ENCODE data around the gene VAX1. TPM values are rescaled to one million over a fixed set of nuclear protein-coding genes. Genes with fewer than 3 reads are reported as not detected.

Gene VAX1
- total and polyA plus RNA-seq, 9 of the 15 experiments (the other 6 are each of a cell fraction or from before 2014, with no cell fraction given): not detected

DNA sequence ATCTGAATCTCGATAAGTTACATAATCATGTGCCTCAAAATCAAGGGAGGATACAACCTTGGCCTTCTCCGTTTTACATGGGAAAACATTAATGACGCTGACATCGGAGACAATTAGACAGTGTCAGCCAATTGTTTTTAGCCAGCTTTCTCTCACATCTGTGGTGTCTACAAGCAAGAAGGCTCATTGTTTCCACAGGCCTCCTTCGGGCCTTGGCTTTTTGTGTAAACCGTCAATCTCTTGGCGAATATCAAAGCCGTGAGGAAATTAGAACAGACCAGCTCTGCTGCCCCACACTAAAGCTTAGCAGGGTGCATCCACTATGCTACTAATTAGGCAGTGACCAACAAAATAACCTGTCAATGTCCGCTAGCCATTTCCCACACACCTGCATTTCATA lies 43.2 kb downstream of the VAX1 start:
- no peaks in the 10 kb centered on the region; a peak in 1 of 5 replicates for H3K27me3 ChIP-seq (ENCODE audit: control insufficient read depth in 2 of 2, insufficient read depth in 2 of 2, low read length in 2 of 2)
- H3K27ac ChIP-seq (ENCODE audit: extremely low read depth, low read depth, low read length): no peak overlapping the region
- no peaks in the 10 kb centered on the region for H3K4me1 ChIP-seq (replicated peaks in 1 of 2; ENCODE audit: control insufficient read depth in 2 of 2, insufficient read depth in 2 of 2, low read length in 2 of 2)
- no peaks in the 10 kb centered on the region for H4K20me1 ChIP-seq (replicated peaks; ENCODE audit: control insufficient read depth, insufficient read depth, low read length)
- FAIRE-seq (no peak), ATAC-seq (no peak), DNase-seq (ENCODE audit: extremely low read depth in 1 of 4, low spot score in 3 of 4) (no peak)
- H3K9ac ChIP-seq (ENCODE audit: insufficient read depth in 1 of 2, low read depth in 2 of 2, low read length in 2 of 2): no peak overlapping the region
- no peak overlapping the region for H3K4me2 ChIP-seq (ENCODE audit: insufficient read depth, low read length)
- H3K9me3 ChIP-seq (replicated peaks; ENCODE audit: control insufficient read depth, insufficient read depth, low read depth, low read length): no peaks in the 10 kb centered on the region
- POLR2A ChIA-PET: interaction anchor here (0.9 kb wide), 1 partner anchor 90 kb away, joined by 3 read pairs; the partner anchor contains the start of gene SHTN1
- H3K79me2 ChIP-seq (ENCODE audit: control insufficient read depth, insufficient read depth, low read length): no peaks in the 10 kb centered on the region
- BruUV-seq (replicated peaks): no TSS peak
- WGBS (ENCODE audit: insufficient coverage, low coverage, missing lambda C conversion rate): 2% methylated on average over 9 of the region's 9 CpGs
- in situ Hi-C loops (cut with MboI): no loop called here
- no peak for TF ChIP-seq NCOA2 (IDR thresholded peaks at IDR 0.05; ENCODE audit: partially characterized antibody in 2 of 2)
- intact Hi-C loops (cut with micrococcal nuclease): no loop called here
- no peak overlapping the region for H2AFZ ChIP-seq (ENCODE audit: low read depth, low read length)
- CTCF ChIA-PET (ENCODE audit: low intra/inter-chr PET ratio): no interaction called here
- H3K36me3 ChIP-seq (ENCODE audit: control insufficient read depth, insufficient read depth, low read length): no peaks in the 10 kb centered on the region
- no peak overlapping the region for H3K4me3 ChIP-seq
- H3K9me1 ChIP-seq (ENCODE audit: control insufficient read depth, insufficient read depth, low read length): no peaks in the 10 kb centered on the region

DNA sequence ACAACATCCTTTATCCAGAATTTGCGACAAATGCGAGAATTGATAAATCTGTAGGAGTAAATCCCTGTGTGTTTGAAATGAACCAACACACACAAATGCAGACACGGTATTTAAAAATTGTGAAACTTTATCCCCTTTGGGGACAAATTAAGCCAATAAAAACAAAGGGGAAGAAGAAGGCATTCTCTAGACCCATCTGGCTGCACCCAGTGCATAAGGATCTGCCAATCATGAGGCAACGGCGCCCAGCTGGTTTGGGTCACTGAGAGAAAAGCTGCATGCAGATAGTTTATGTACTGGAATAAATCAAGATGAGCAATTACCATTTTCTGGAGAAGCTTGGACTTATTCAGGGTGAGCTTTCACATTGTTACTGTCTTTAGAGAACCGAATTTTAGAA lies 45.7 kb downstream of the VAX1 start:
- Histone ChIP-seq H3K9ac (ENCODE audit: insufficient read depth in 1 of 2, low read depth in 2 of 2, low read length in 2 of 2) (no peak overlapping the region), H4K20me1 (replicated peaks; ENCODE audit: control insufficient read depth, insufficient read depth, low read length) (no peaks in the 10 kb centered on the region), H2AFZ (ENCODE audit: low read depth, low read length) (no peak overlapping the region), H3K9me1 (ENCODE audit: control insufficient read depth, insufficient read depth, low read length) (no peaks in the 10 kb centered on the region), H3K4me2 (ENCODE audit: insufficient read depth, low read length) (no peak overlapping the region), H3K27ac (ENCODE audit: extremely low read depth, low read depth, low read length) (no peak overlapping the region), H3K9me3 (replicated peaks; ENCODE audit: control insufficient read depth, insufficient read depth, low read depth, low read length) (no peaks in the 10 kb centered on the region), H3K36me3 (ENCODE audit: control insufficient read depth, insufficient read depth, low read length) (no peaks in the 10 kb centered on the region), H3K27me3 (ENCODE audit: control insufficient read depth in 2 of 2, insufficient read depth in 2 of 2, low read length in 2 of 2) (no peaks in the 10 kb centered on the region; a peak in 1 of 5 replicates), H3K4me1 (replicated peaks in 1 of 2; ENCODE audit: control insufficient read depth in 2 of 2, insufficient read depth in 2 of 2, low read length in 2 of 2) (no peaks in the 10 kb centered on the region), H3K4me3 (no peak overlapping the region), H3K79me2 (ENCODE audit: control insufficient read depth, insufficient read depth, low read length) (no peaks in the 10 kb centered on the region)
- 2% methylated on average over 6 of the region's 6 CpGs for WGBS (ENCODE audit: insufficient coverage, low coverage, missing lambda C conversion rate)
- TF ChIP-seq CBFA2T2 (conservative IDR thresholded peaks at IDR 0.05) (no peak), TEAD2 (tag; IDR thresholded peaks at IDR 0.05) (no peak), SREBF2 (CRISPR knock-in tag; IDR thresholded peaks at IDR 0.05) (no peak)
- TF ChIP-seq, protein P1, sequence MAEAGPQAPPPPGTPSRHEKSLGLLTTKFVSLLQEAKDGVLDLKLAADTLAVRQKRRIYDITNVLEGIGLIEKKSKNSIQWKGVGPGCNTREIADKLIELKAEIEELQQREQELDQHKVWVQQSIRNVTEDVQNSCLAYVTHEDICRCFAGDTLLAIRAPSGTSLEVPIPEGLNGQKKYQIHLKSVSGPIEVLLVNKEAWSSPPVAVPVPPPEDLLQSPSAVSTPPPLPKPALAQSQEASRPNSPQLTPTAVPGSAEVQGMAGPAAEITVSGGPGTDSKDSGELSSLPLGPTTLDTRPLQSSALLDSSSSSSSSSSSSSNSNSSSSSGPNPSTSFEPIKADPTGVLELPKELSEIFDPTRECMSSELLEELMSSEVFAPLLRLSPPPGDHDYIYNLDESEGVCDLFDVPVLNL (CRISPR knock-in tag; IDR thresholded peaks at IDR 0.05; ENCODE audit: low read depth): no peak
- intact Hi-C loops (cut with micrococcal nuclease) (no loop called here), in situ Hi-C loops (cut with MboI) (no loop called here)
- FAIRE-seq (no peak), DNase-seq (ENCODE audit: extremely low read depth in 1 of 4, low spot score in 3 of 4) (no peak), ATAC-seq (no peak)
- ChIA-PET CTCF (ENCODE audit: low intra/inter-chr PET ratio) (no interaction called here), POLR2A (no interaction called here)
- no TSS peak for BruUV-seq (replicated peaks)

All from K562 (cell line).